ENCODE data around the gene RNF112. TPM values are rescaled to one million over a fixed set of nuclear protein-coding genes. Genes with fewer than 3 reads are reported as not detected.
A peak's percentile ranks its signal among the peaks of the same experiment; 100 is the strongest.

The RNF112 gene
- total RNA-seq, 2 experiments from 2014 or later = 0.86 to 0.97 TPM

DNA sequence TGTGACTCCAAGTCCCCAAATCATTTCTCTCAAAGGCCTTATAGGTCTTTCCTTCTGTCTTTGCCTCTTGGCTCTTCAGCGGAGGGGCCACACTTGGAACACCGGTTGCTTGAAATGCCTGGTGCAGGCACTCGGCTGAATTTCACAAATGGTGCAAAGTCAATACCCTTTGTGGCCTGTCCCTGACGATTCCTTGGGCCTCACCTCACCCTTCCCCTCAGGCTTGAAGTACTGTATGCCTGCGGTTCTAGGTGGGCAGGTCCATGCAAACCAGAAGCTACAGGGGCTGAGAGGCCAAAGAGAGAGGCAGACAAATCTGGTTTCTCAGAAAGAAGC is 44.4 kb upstream of the RNF112 start:
- Mint-ChIP-seq H3K4me1 (ENCODE audit: low read depth) (peaks cover 31% of the 10 kb centered on the region), H3K4me3 (no peak overlapping the region), H3K36me3 (no peaks in the 10 kb centered on the region), H3K27ac (no peak overlapping the region), H3K27me3 (no peaks in the 10 kb centered on the region), H3K9me3 (no peaks in the 10 kb centered on the region)
- POLR2A ChIA-PET = no interaction called here
- intact Hi-C loops (cut with micrococcal nuclease) = no loop called here
- CTCF ChIA-PET = interaction anchor here (4.9 kb wide), 1 partner anchor 12 kb away, joined by 82 read pairs; the partner anchor contains the start of gene MAPK7
- DNase-seq = no peak

DNA sequence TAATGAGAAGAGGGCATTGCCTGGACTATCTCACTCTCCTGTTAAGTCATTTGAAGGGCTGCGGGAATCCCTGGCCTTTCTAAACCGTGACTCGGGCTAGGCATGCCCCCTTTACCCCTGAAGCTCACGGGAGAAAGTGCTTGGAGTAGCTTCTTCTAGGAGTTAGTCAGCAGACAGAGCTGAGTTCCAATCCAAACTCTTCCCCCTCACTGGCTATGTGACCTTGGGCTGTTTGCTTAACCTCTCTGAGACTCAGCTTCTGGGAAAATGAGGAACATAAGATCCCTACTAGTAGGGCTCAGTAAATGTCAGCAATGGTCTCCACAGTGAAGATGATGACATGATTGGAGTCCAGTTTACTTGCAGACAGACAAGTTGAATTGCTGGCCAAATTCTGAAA is 42.8 kb upstream of the RNF112 start:
- no peaks in the 10 kb centered on the region for H3K27me3 Mint-ChIP-seq
- intact Hi-C loops (cut with micrococcal nuclease) = no loop called here
- POLR2A ChIA-PET = no interaction called here
- peaks cover 37% of the 10 kb centered on the region for H3K4me1 Mint-ChIP-seq (ENCODE audit: low read depth)
- CTCF ChIA-PET = no interaction called here
- H3K36me3 Mint-ChIP-seq = no peaks in the 10 kb centered on the region
- H3K4me3 Mint-ChIP-seq = no peak overlapping the region
- no peak for DNase-seq
- H3K27ac Mint-ChIP-seq = no peak overlapping the region
- H3K9me3 Mint-ChIP-seq = no peaks in the 10 kb centered on the region

DNA sequence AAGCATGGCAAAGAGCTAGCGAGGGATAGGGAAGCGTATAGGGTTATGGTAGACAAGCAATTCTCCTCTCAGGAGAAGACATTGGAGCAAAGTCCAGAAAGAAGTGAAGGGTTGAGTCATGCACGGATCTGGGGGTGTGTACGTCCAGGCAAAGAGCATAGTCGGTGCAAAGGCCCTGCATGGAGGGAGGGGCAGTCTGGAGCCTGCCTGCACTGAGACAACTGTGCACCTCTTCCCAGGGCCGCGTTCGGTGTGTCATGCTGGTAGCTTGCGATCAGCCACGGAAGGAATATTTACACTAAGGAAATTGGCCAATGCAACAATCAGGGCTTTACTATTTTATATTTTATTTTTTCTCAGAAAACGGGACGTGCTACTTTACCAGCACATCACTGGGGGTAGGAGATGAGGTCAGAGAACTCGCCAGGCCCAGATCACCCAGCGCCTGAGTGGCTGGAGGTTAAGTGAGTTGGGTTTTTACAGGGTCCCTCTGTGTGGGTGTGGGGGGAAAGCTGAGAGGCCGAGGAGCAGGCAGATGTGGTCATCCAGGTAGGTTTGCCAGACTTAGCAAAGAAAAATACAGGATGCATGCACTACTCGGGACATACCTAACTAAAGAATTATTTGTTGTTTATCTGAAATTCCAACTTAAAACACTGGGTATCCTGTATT is 41.8 kb upstream of the RNF112 start:
- ChIA-PET POLR2A (no interaction called here), CTCF (interaction anchor here (1.5 kb wide), 1 partner anchor 77 kb away, joined by 3 read pairs; no protein-coding TSS in a partner anchor)
- intact Hi-C loops (cut with micrococcal nuclease) = no loop called here
- no peak for DNase-seq
- Mint-ChIP-seq H3K4me3 (no peak overlapping the region), H3K9me3 (no peaks in the 10 kb centered on the region), H3K27ac (no peak overlapping the region), H3K36me3 (no peaks in the 10 kb centered on the region), H3K27me3 (no peaks in the 10 kb centered on the region), H3K4me1 (ENCODE audit: low read depth) (peaks cover 37% of the 10 kb centered on the region)

DNA sequence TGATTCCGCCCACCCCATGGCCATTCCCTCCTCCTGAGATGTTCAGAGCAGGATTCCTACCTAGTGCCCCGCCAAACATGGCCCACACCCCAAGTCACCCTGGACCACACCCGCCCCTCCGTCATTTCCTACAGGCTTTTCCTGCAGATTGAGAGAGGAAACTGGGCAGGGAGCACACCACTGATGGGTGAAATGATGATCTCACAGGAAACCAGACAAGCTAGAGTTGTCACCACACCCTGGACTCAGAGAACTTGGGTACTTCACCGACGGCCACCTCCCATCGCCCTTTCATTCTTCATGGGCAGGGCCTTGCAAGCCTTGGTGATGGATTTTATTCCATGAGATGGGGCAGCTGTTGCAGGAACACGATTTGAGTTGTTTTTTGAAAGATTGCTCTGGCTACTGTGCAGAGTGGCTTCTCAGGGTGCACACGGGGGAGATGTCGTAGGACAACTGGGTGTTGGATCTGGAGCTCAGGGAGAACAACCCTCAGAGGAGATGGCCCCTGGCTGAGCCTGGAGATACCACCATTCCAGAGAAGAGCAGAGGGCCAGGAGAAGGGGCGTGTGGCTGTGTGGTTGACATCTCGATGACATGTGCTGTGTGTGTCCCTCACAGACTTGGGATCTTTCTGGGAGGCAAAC is 41.1 kb upstream of the RNF112 start:
- POLR2A ChIA-PET = no interaction called here

DNA sequence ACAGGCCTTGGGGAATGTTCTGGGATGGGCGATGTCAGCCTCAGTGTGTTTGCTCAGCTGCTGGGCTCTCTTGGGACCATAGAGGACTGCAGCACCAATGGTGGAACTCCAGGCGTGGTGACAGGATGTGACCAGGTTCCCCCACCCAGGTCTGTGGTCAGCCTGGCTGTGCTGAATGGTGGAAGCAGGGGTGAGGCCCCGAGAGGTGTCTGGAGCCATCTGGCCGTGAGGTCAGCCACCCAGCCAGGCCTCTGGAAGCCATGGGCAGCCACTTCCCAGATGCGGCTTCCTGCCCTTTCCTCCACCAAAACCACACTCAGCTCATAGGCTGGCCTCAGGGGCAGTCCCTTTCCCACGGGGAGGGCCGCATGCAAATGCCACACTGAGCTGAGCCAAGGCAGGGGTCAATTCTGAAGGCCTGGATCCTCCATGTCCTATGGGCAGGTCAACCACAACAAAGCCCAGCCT is 40.5 kb upstream of the RNF112 start:
- Mint-ChIP-seq H3K36me3 (no peaks in the 10 kb centered on the region), H3K4me1 (ENCODE audit: low read depth) (peaks cover 37% of the 10 kb centered on the region), H3K9me3 (no peaks in the 10 kb centered on the region), H3K27me3 (no peaks in the 10 kb centered on the region), H3K4me3 (no peak overlapping the region), H3K27ac (peak overlapping the region; percentile 55)
- intact Hi-C loops (cut with micrococcal nuclease) = no loop called here
- peak; percentile 48 for DNase-seq
- ChIA-PET CTCF (interaction anchor here (0.7 to 1.5 kb wide), 2 partner anchors 76 to 407 kb away, joined by 3 read pairs; no protein-coding TSS in a partner anchor), POLR2A (no interaction called here)

More for the DNA sequence above, 41.1 kb upstream of the RNF112 start:
- DNase-seq = peak; percentile 43
- CTCF ChIA-PET = interaction anchor here (0.7 to 1.5 kb wide), 2 partner anchors 77 to 407 kb away, joined by 3 read pairs; no protein-coding TSS in a partner anchor
- no peak overlapping the region for H3K4me3 Mint-ChIP-seq
- peaks cover 37% of the 10 kb centered on the region for H3K4me1 Mint-ChIP-seq (ENCODE audit: low read depth)
- H3K9me3 Mint-ChIP-seq = no peaks in the 10 kb centered on the region
- no peaks in the 10 kb centered on the region for H3K27me3 Mint-ChIP-seq
- H3K27ac Mint-ChIP-seq = peak overlapping the region; percentile 55
- intact Hi-C loops (cut with micrococcal nuclease) = no loop called here
- no peaks in the 10 kb centered on the region for H3K36me3 Mint-ChIP-seq

DNA sequence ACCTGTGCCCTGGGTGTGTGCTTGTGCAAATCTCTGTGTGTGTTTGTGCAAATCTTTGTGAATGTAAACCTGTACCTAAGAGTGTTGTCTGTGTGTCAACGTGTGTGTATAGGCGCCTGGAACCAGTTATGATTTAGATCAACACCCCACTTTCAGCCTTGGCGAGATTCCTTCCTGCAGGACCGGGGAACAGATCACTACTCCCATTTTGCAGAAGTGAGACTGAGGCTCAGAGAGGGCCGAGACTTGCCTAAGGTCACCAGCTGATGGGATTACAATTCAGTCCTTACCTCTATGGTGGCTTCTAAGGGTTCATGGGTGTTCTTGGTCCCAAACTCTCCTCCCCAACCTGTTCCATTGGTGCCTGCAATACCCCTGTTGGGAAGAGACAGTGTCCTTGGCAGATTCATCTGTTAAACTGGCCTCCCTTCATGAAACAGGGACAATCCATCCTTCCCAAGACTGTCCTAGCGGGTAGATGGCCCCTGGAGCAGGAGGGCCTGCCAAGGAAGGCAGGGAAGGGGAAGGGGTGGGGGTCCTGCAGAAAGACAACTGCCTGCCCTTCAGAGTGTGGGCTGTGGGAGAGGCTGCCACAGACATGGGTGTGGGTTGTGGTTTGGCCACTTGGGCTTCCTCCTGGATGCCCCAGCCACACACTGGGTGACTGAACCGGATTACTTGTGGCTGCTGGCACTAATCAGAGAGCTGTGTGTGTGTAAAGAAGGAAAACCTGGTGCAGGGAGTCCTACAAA is 39.6 kb upstream of the RNF112 start:
- no peak for DNase-seq
- Mint-ChIP-seq H3K4me3 (no peak overlapping the region), H3K4me1 (ENCODE audit: low read depth) (peaks cover 43% of the 10 kb centered on the region), H3K9me3 (no peaks in the 10 kb centered on the region), H3K27me3 (no peaks in the 10 kb centered on the region), H3K27ac (no peak overlapping the region), H3K36me3 (no peaks in the 10 kb centered on the region)
- POLR2A ChIA-PET = no interaction called here
- CTCF ChIA-PET = interaction anchor here (0.7 to 1.8 kb wide), 2 partner anchors 9 to 76 kb away, joined by 4 to 9 read pairs; partner anchors contain the start of gene B9D1
- intact Hi-C loops (cut with micrococcal nuclease) = no loop called here

DNA sequence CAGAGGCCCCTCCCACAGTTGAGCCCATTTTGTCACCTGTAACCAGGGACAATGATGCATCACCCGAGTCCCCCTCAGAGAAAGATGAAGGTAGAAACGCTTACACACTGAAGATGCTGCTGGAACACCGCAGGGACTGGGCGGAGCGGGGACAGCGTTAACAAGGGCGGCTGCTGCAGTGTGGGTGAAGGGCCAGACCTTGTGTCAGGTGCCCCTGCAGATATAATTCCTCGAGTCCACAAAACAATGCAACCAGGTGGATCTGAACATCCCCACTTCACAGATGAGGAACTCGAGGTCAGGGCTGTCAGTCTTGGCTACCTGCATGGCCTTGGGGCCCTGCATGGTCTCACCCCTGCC is 39.0 kb upstream of the RNF112 start:
- intact Hi-C loops (cut with micrococcal nuclease) = no loop called here
- POLR2A ChIA-PET = no interaction called here
- DNase-seq = no peak
- H3K36me3 Mint-ChIP-seq = no peaks in the 10 kb centered on the region
- H3K27me3 Mint-ChIP-seq = no peaks in the 10 kb centered on the region
- H3K27ac Mint-ChIP-seq = no peak overlapping the region
- peaks cover 46% of the 10 kb centered on the region for H3K4me1 Mint-ChIP-seq (ENCODE audit: low read depth)
- CTCF ChIA-PET = interaction anchor here (0.7 to 1.8 kb wide), 2 partner anchors 9 to 76 kb away, joined by 4 to 9 read pairs; partner anchors contain the start of gene B9D1
- no peak overlapping the region for H3K4me3 Mint-ChIP-seq
- no peaks in the 10 kb centered on the region for H3K9me3 Mint-ChIP-seq

DNA sequence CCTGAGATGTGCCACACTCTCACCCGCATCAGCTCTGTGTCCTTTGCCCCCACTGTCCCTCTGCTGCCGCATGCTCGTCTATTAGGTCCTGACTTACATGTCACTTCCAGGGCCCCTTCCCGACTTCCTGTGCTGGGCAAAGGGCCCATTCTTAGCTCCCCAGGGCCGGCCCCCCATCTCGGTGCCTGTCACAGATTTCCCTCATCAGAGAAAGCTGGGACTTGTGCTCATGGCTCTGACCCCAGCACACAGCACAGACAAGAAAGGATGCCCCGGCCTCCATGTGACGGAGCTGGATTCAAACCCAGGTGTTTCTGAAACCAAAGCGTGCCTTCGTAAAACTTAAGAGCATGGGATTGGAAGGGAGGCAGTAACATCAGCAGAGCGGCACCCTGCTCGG is 38.6 kb upstream of the RNF112 start:
- H3K36me3 Mint-ChIP-seq = no peaks in the 10 kb centered on the region
- intact Hi-C loops (cut with micrococcal nuclease) = no loop called here
- H3K4me1 Mint-ChIP-seq (ENCODE audit: low read depth) = peaks cover 48% of the 10 kb centered on the region
- CTCF ChIA-PET = interaction anchor here (1.8 kb wide), 1 partner anchor 10 kb away, joined by 9 read pairs; the partner anchor contains the start of gene B9D1
- no peaks in the 10 kb centered on the region for H3K9me3 Mint-ChIP-seq
- H3K4me3 Mint-ChIP-seq = no peak overlapping the region
- no peak for DNase-seq
- no peaks in the 10 kb centered on the region for H3K27me3 Mint-ChIP-seq
- POLR2A ChIA-PET = no interaction called here
- H3K27ac Mint-ChIP-seq = no peak overlapping the region

DNA sequence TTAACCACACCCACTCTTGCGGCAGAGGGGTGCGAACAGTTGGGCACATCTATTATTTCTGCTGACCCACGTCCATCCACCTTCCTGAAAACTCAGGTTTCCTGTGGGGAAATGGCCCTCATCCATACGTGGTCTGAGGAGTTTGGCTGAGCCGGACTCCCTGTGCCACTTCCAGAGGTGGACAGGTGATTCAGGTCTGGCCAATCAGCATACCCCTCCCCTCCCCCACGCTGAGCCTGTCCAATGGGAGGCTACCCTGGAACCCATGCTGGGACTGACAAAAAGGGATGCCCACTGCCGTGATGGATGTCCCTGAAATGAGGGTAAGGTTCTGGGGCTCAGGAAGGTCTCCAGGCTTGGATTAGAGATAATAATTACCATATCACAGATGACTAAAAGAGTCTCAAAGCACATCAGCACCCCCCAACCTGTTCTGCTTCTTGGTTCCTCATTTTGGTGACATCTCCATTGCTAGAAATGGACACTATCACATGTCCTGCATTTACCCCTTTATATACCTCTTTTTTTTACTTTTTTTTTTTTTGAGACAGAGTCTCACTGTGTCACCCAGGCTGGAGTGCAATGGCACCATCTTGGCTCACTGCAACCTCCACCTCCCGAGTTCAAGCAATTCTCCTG is 38.0 kb upstream of the RNF112 start:
- intact Hi-C loops (cut with micrococcal nuclease) = no loop called here
- Mint-ChIP-seq H3K9me3 (no peaks in the 10 kb centered on the region), H3K36me3 (no peaks in the 10 kb centered on the region), H3K27me3 (no peaks in the 10 kb centered on the region), H3K4me3 (no peak overlapping the region), H3K4me1 (ENCODE audit: low read depth) (peaks cover 48% of the 10 kb centered on the region), H3K27ac (no peak overlapping the region)
- ChIA-PET POLR2A (no interaction called here), CTCF (no interaction called here)
- DNase-seq = no peak

DNA sequence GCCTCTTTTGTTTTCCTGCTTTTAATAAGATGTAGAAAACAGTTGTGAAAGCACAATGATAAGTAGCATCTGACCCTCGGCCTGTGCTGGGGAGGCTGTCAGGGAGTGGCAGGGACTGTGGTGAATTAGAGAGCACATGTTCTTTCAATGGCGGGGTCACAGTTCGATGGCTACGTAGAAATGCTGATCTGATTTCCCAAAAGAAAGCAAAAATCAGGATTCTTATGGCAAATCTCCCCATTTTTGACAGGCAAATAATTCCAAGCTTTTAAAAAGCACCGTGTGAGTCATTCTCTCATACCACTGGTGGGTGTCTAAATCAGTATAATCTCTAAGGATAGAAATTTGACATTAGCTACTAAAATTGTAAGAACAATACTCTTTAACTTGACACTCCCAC is 36.9 kb upstream of the RNF112 start:
- Mint-ChIP-seq H3K27me3 (no peaks in the 10 kb centered on the region), H3K27ac (no peak overlapping the region), H3K4me3 (no peak overlapping the region), H3K9me3 (no peaks in the 10 kb centered on the region), H3K4me1 (ENCODE audit: low read depth) (peaks cover 47% of the 10 kb centered on the region), H3K36me3 (peaks cover under 1% of the 10 kb centered on the region)
- ChIA-PET POLR2A (no interaction called here), CTCF (interaction anchor here (1.9 kb wide), 1 partner anchor 11 kb away, joined by 17 read pairs; the partner anchor contains the start of gene B9D1)
- DNase-seq = no peak
- intact Hi-C loops (cut with micrococcal nuclease) = no loop called here

DNA sequence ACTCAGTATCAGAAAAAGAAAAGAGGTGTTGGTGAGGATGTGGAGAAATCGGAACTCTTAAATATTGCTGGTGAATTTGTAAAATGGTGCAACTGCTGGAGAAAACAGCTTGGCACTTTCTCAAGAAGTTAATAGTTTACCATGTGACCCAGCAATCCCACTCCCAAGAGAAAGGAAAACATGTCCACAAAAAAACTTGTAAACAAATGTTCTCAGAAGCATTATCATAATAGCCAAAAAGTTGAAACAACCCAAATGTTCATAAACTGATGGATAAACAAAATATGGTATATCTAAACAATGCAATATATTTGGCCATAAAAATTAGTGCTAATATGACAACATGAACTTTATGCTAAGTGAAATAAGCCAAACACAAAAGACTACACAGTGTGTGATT is 35.3 kb upstream of the RNF112 start:
- DNase-seq = no peak
- Mint-ChIP-seq H3K27ac (no peak overlapping the region), H3K9me3 (no peaks in the 10 kb centered on the region), H3K27me3 (no peaks in the 10 kb centered on the region), H3K36me3 (peaks cover 8% of the 10 kb centered on the region), H3K4me1 (ENCODE audit: low read depth) (peaks cover 34% of the 10 kb centered on the region), H3K4me3 (no peak overlapping the region)
- intact Hi-C loops (cut with micrococcal nuclease) = loop anchor here (5.0 kb wide), 2 partner anchors 132 to 272 kb away; partner anchors contain the start of gene ALDH3A2
- ChIA-PET POLR2A (no interaction called here), CTCF (no interaction called here)

DNA sequence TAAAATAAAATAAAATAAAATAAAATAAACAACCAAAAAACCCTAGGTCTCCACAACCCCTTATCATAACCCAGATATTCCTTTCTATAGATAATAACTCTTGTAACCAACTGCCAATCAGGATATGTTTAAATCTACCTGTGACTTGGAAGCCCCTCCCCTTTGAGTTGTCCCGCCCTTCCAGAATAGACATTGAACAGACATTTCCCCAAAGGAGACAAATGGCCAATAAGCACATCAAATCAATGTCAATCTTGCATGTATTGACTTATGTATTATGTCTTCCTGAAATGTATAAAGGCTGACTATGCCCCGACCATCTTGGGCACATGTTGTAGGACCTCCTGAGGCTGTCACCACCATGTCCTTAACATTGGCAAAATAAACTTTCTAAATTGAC is 34.2 kb upstream of the RNF112 start:
- DNase-seq = peak; percentile 30
- intact Hi-C loops (cut with micrococcal nuclease) = loop anchor here (5.0 kb wide), 2 partner anchors 130 to 270 kb away; partner anchors contain the start of gene ALDH3A2
- Mint-ChIP-seq H3K27me3 (no peaks in the 10 kb centered on the region), H3K27ac (peak overlapping the region; percentile 99), H3K36me3 (peaks cover 16% of the 10 kb centered on the region), H3K9me3 (no peaks in the 10 kb centered on the region), H3K4me1 (ENCODE audit: low read depth) (peaks cover 24% of the 10 kb centered on the region), H3K4me3 (peak overlapping the region; percentile 97)
- POLR2A ChIA-PET = interaction anchor here (2.1 kb wide), 1 partner anchor 14 kb away, joined by 14 read pairs; the partner anchor contains the start of gene B9D1
- CTCF ChIA-PET = interaction anchor here (1.6 to 2.6 kb wide), 2 partner anchors 13 to 48 kb away, joined by 6 to 82 read pairs; partner anchors contain the start of gene B9D1

Data from activated CD4-positive, alpha-beta memory T cell treated with anti-CD3 and anti-CD28 coated beads for 36 hours (primary cell).